H9 (cell line): ENCODE measurements around the gene ZNF98. TPM values are rescaled to one million over a fixed set of nuclear protein-coding genes. Genes with fewer than 3 reads are reported as not detected.

Experiments used
- DNase-seq: peaks from one replicate; pipeline ENCODE4 v3.0.0-alpha.2; 2017
- H2AFZ ChIP-seq: one replicate; pipeline ENCODE4 v1.6.1; 2013; ENCODE audit warnings: mild to moderate bottlenecking, low read length, control low read depth, moderate library complexity
- H2AK5ac ChIP-seq: 2 replicates; pipeline ENCODE4 v1.6.1; 2013; ENCODE audit warnings: low read length, control low read depth, mixed read lengths; ENCODE audit not compliant: insufficient read length
- H2BK120ac ChIP-seq: one replicate; pipeline ENCODE4 v1.6.1; 2013; ENCODE audit warnings: low read depth, mild to moderate bottlenecking, low read length, control low read depth, inconsistent platforms; ENCODE audit not compliant: poor library complexity, severe bottlenecking
- H2BK12ac ChIP-seq: 2 replicates; pipeline ENCODE4 v1.6.1; 2013; ENCODE audit warnings: low read length, control low read depth, mixed read lengths, low read depth; ENCODE audit not compliant: insufficient read length
- H2BK15ac ChIP-seq: 2 replicates; pipeline ENCODE4 v1.6.1; 2013; ENCODE audit warnings: low read depth, low read length, control low read depth
- H2BK20ac ChIP-seq: one replicate; pipeline ENCODE4 v1.6.1; 2013; ENCODE audit warnings: low read depth, mild to moderate bottlenecking, low read length, control low read depth, inconsistent platforms; ENCODE audit not compliant: poor library complexity, severe bottlenecking
- H2BK5ac ChIP-seq: 2 replicates; pipeline ENCODE4 v1.6.1; 2013; ENCODE audit warnings: low read length, control low read depth, mixed read lengths; ENCODE audit not compliant: insufficient read length
- H3K14ac ChIP-seq: 2 replicates; pipeline ENCODE4 v1.6.1; 2013; ENCODE audit warnings: low read length, control low read depth; ENCODE audit not compliant: insufficient read depth
- H3K18ac ChIP-seq: 2 replicates; pipeline ENCODE4 v1.6.1; 2013; ENCODE audit warnings: low read depth, mild to moderate bottlenecking, mixed read lengths, low read length, control low read depth; ENCODE audit not compliant: insufficient read length
- H3K23ac ChIP-seq: 2 replicates; pipeline ENCODE4 v1.6.1; 2013; ENCODE audit warnings: low read length, control low read depth, mixed read lengths, low read depth; ENCODE audit not compliant: insufficient read length
- H3K23me2 ChIP-seq: 2 replicates; pipeline ENCODE4 v1.6.1; 2013; ENCODE audit warnings: low read depth, mild to moderate bottlenecking, mixed read lengths, low read length, control low read depth; ENCODE audit not compliant: insufficient read length, poor library complexity, severe bottlenecking
- H3K27ac ChIP-seq: 2 replicates; pipeline ENCODE4 v1.5.1; 2013; ENCODE audit warnings: low read length, control low read depth, mixed read lengths, low read depth; ENCODE audit not compliant: insufficient read length
- H3K27me3 ChIP-seq: 2 replicates; pipeline ENCODE4 v1.6.1; 2013; ENCODE audit warnings: low read length, control low read depth, inconsistent platforms; ENCODE audit not compliant: insufficient read depth
- H3K4ac ChIP-seq: 2 replicates; pipeline ENCODE4 v1.6.1; 2013; ENCODE audit warnings: low read depth, mild to moderate bottlenecking, control low read depth, inconsistent platforms, low read length, moderate library complexity
- H3K4me1 ChIP-seq: 2 replicates; pipeline ENCODE4 v1.6.1; 2013; ENCODE audit warnings: low read length, control low read depth, inconsistent platforms; ENCODE audit not compliant: insufficient read depth
- H3K4me2 ChIP-seq: 2 replicates; pipeline ENCODE4 v1.6.1; 2013; ENCODE audit warnings: low read length, control low read depth, mixed read lengths; ENCODE audit not compliant: insufficient read length, insufficient read depth
- H3K56ac ChIP-seq: 2 replicates; pipeline ENCODE4 v1.6.1; 2013; ENCODE audit warnings: low read depth, mild to moderate bottlenecking, mixed read lengths, low read length, control low read depth; ENCODE audit not compliant: insufficient read length
- H3K79me1 ChIP-seq: 2 replicates; pipeline ENCODE4 v1.6.1; 2013; ENCODE audit warnings: low read depth, mild to moderate bottlenecking, moderate library complexity, low read length, control low read depth, inconsistent platforms; ENCODE audit not compliant: insufficient read depth, poor library complexity, severe bottlenecking
- H3K79me2 ChIP-seq: 2 replicates; pipeline ENCODE4 v1.6.1; 2013; ENCODE audit warnings: low read length, control low read depth, inconsistent platforms; ENCODE audit not compliant: insufficient read depth
- H3K9ac ChIP-seq: 2 replicates; pipeline ENCODE4 v1.6.1; 2013; ENCODE audit warnings: low read length, control low read depth, mixed read lengths; ENCODE audit not compliant: insufficient read length; ENCODE audit errors: extremely low read depth
- H3K9me3 ChIP-seq: one replicate; pipeline ENCODE4 v1.6.1; 2013; ENCODE audit warnings: low read depth, low read length, inconsistent platforms; ENCODE audit not compliant: control insufficient read depth
- H3T11ph ChIP-seq: one replicate; pipeline ENCODE4 v1.6.1; 2013; ENCODE audit warnings: mild to moderate bottlenecking, low read length, control low read depth, inconsistent platforms
- H4K20me1 ChIP-seq: one replicate; pipeline ENCODE4 v1.6.1; 2013; ENCODE audit not compliant: control insufficient read depth, insufficient read length, insufficient read depth
- H4K5ac ChIP-seq: 2 replicates; pipeline ENCODE4 v1.6.1; 2013; ENCODE audit warnings: low read depth, mild to moderate bottlenecking, mixed read lengths, low read length, control low read depth; ENCODE audit not compliant: insufficient read length
- H4K8ac ChIP-seq: replicated peaks from 2 replicates; pipeline ENCODE4 v1.6.1; 2013; ENCODE audit warnings: low read length, control low read depth, mixed read lengths, low read depth; ENCODE audit not compliant: insufficient read length
- H4K91ac ChIP-seq: 2 replicates; pipeline ENCODE4 v1.6.1; 2013; ENCODE audit warnings: low read depth, mild to moderate bottlenecking, moderate library complexity, mixed read lengths, low read length, control low read depth; ENCODE audit not compliant: insufficient read length
- H3K27ac Mint-ChIP-seq, 3 experiments: 2 replicates in 2 of 3; 3 replicates in 1 of 3; pipeline ENCODE4 v1.8.0; 2020 to 2021; ENCODE audit warnings: mixed read lengths in 3 of 3, mild to moderate bottlenecking in 1 of 3, moderate library complexity in 1 of 3
- H3K27me3 Mint-ChIP-seq: 2 replicates; pipeline ENCODE4 v1.8.0; 2021; ENCODE audit warnings: low read depth, mild to moderate bottlenecking, moderate library complexity, mixed read lengths
- H3K36me3 Mint-ChIP-seq, 3 experiments: 2 replicates in 2 of 3; 3 replicates in 1 of 3; pipeline ENCODE4 v1.8.0; 2020 to 2021; ENCODE audit warnings: low read depth in 3 of 3, mixed read lengths in 3 of 3; ENCODE audit not compliant: insufficient read depth in 1 of 3
- H3K4me1 Mint-ChIP-seq, 2 experiments: 2 replicates each; pipeline ENCODE4 v1.8.0; 2020; ENCODE audit warnings: mixed read lengths in 2 of 2
- H3K4me3 Mint-ChIP-seq, 2 experiments: 2 replicates in 1 of 2; 3 replicates in 1 of 2; pipeline ENCODE4 v1.8.0; 2020 to 2021; ENCODE audit warnings: mild to moderate bottlenecking in 2 of 2, mixed read lengths in 2 of 2, moderate library complexity in 1 of 2
- H3K9me3 Mint-ChIP-seq, 2 experiments: 2 replicates in 1 of 2; 3 replicates in 1 of 2; pipeline ENCODE4 v1.8.0; 2020; ENCODE audit warnings: mild to moderate bottlenecking in 2 of 2, mixed read lengths in 2 of 2, moderate library complexity in 1 of 2
- CTCF ChIP-seq: fragments of 200-600 bp; sonication (generic); conservative IDR thresholded peaks from 3 replicates; pipeline ENCODE4 v1.8.0; 2021; ENCODE audit warnings: antibody characterized with exemption, mild to moderate bottlenecking
- WGBS: extraction: QIAGEN DNeasy Blood & Tissue Kit; methylation state at CpG from one replicate; pipeline ENCODE4 v1.1.7; 2013; ENCODE audit warnings: missing lambda C conversion rate, low lambda C conversion rate, mixed read lengths; ENCODE audit not compliant: insufficient read length; ENCODE audit errors: extremely low coverage; 5-methylcytosine and 5-hydroxymethylcytosine counted together
- total RNA-seq: library from RNA; stranded (reverse); gene quantifications from 2 replicates; pipeline ENCODE4 v1.2.1, GENCODE V29; 2021

Gene ZNF98
- total RNA-seq, 1 experiment from 2014 or later, result not detected

- Histone ChIP-seq H4K8ac (no peak overlapping the region), H2BK15ac (no peak overlapping the region), H3K9ac (no peak overlapping the region), H3T11ph (no peak overlapping the region), H2AK5ac (no peak overlapping the region), H3K4ac (no peak overlapping the region), H2BK20ac (no peak overlapping the region), H3K14ac (no peak overlapping the region), H3K4me2 (no peak overlapping the region), H3K23me2 (no peaks in the 10 kb centered on the region), H2BK120ac (no peak overlapping the region), H3K27me3 (no peaks in the 10 kb centered on the region), H3K79me1 (no peaks in the 10 kb centered on the region), H3K23ac (no peak overlapping the region), H3K9me3 (peaks cover 51% of the 10 kb centered on the region), H3K18ac (no peak overlapping the region), H3K27ac (no peak overlapping the region), H4K91ac (no peak overlapping the region), H3K79me2 (no peaks in the 10 kb centered on the region), H4K20me1 (no peaks in the 10 kb centered on the region), H2AFZ (no peak overlapping the region), H2BK5ac (no peak overlapping the region), H2BK12ac (no peak overlapping the region), H3K4me1 (no peaks in the 10 kb centered on the region), H4K5ac (no peak overlapping the region), H3K56ac (no peak overlapping the region)
- Mint-ChIP-seq H3K27me3 (peaks cover 2% of the 10 kb centered on the region), H3K9me3 (peaks cover 91 to 94% of the 10 kb centered on the region in 2 experiments), H3K27ac (no peak overlapping the region), H3K36me3 (peaks cover 8 to 35% (median 16%) of the 10 kb centered on the region in 3 experiments), H3K4me1 (no peaks in the 10 kb centered on the region), H3K4me3 (no peak overlapping the region)
- TF ChIP-seq CTCF, result no peak
- WGBS, result no CpG with 5 or more reads among the region's 3 CpGs
- DNase-seq, result no peak
Measured at GRCh38 chr19:22446605-22447004, 24.5 kb upstream of the ZNF98 start.
